HUES6 (cell line): ENCODE results near the gene NTN4.

ENCODE experiments used
- H3K27ac ChIP-seq: 2 replicates; pipeline ENCODE4 v1.7.0; 2013; ENCODE audit warnings: low read depth, mild to moderate bottlenecking, low read length, inconsistent platforms
- H3K27me3 ChIP-seq: 2 replicates; pipeline ENCODE4 v1.6.1; 2013; ENCODE audit warnings: low read length; ENCODE audit not compliant: control insufficient read depth, insufficient read depth
- H3K36me3 ChIP-seq: 2 replicates; pipeline ENCODE4 v1.6.1; 2013; ENCODE audit warnings: low read length; ENCODE audit not compliant: control insufficient read depth, insufficient read depth
- H3K4me1 ChIP-seq: 2 replicates; pipeline ENCODE4 v1.6.1; 2013; ENCODE audit warnings: low read length; ENCODE audit not compliant: control insufficient read depth, insufficient read depth
- H3K4me3 ChIP-seq: 2 replicates; pipeline ENCODE4 v1.5.1; 2013; ENCODE audit warnings: low read depth, low read length
- H3K9ac ChIP-seq: one replicate; pipeline ENCODE4 v1.6.1; 2013; ENCODE audit warnings: mild to moderate bottlenecking, low read length
- H3K9me3 ChIP-seq: 2 replicates; pipeline ENCODE4 v1.6.1; 2013; ENCODE audit warnings: low read depth, low read length; ENCODE audit not compliant: control insufficient read depth, insufficient read depth

The NTN4 gene

DNA sequence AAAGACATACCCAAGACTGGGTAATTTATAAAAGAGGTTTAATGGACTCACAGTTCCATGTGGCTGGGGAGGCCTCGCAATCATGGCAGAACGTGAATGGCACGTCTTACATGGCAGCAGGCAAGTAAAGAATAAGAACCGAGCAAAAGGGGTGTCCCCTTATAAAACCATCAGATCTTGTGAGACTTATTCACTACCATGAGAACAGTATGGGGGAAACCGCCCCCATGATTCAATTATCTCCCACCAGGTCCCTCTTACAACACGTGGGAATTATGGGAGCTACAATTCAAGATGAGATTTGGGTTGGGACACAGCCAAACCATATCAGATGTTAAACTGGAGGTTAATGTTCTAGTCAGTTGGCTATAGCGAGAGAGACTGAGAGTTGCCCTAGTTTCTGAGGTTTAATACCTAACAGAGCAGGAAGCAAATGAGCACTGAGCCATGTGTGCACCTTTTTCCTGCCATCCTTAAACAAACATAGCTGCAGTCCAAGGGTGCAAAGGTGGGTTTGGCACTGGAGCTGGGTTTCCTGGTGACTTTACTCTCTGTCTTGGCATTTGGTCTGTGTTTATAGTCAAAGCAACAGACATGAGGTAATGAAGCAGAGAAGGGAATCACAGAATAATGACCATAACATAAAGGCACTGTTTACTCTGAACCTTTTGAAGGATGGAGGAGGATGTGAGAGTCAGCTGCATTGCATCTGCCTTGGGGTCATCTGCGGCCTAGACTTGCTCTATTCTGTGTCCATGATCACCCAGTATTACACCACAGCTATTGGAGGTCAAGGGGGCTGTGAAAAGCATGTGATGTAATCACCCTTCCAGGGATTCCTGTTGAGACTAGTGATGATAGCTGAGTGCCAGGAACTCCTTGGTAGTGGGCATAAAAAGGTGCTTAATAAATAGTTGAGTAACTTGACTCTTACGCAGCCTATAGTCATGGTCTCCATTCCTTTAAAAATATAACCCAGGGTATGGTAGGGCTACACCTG lies 155.6 kb downstream of the NTN4 start:
- Histone ChIP-seq H3K9me3 (no peaks in the 10 kb centered on the region), H3K9ac (no peak overlapping the region), H3K27me3 (no peaks in the 10 kb centered on the region), H3K36me3 (no peaks in the 10 kb centered on the region), H3K4me1 (no peaks in the 10 kb centered on the region), H3K27ac (no peak overlapping the region), H3K4me3 (no peak overlapping the region)

DNA sequence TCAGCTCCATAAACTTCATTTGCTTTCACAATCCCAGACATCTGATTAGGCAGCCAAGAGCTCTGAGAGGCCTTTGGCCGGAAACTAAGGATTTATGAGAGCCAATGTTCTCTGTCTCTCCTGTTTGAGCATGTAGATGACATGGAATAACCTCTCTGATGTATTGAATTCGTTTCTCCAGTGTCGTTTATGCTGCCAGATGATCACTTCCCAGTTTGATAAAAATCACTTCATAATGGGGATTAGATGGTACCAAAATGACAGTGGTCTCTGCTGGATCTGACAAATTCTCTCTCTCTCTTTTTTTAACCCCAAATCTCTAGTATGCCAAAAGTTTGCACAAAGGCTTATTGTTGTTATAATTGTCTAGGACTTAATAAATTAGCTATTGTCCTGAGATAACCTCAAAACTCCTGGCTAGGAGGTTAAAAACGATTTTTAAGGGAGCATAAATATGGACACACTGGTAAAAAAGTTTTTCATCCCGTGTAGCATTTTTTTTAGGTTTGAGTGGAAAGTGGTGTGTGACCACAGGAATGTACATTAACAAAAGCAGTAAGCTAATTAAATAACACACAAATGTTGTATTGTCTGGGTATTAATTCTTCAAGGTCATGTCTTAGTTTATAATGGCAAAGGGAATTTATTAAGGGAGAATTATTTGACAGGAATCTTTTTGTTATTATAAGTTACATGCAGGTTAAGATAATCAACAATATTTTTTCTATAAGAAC lies 156.7 kb downstream of the NTN4 start:
- Histone ChIP-seq H3K4me3 (no peak overlapping the region), H3K36me3 (no peaks in the 10 kb centered on the region), H3K9ac (no peak overlapping the region), H3K9me3 (no peaks in the 10 kb centered on the region), H3K4me1 (peaks cover 4% of the 10 kb centered on the region; the same call in 1 of the 2 replicates), H3K27me3 (no peaks in the 10 kb centered on the region), H3K27ac (no peak overlapping the region)

DNA sequence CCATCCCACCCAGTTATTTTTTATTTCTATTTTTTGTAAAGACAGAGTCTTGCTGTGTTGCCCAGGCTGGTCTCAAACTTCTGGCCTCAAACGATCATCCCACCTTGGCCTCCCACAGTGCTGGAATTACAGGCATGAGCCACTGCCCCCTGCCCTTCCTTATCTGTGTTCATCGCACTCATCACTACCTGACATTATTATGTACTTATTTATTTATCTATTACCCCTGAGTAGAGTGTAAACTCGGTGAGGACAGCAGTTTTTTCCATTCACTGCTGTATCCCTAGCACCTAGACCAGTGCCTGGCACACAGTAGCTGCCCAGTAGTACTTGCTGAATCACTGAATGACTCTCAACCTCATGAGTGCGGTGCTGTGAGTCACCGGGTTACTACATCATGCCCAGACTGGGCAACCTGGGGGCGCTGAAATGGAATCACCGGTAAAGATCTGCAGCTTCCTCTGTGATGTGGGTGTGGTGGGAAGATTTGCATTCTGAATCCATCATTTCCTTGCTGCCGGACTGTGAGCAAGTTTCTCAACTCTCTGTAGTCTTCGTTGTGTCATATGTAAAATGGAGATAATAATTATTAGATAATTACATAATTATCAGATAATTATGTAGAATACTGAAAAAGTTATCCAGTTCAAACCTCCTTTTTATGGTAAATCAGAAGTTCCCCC lies 157.4 kb downstream of the NTN4 start:
- Histone ChIP-seq H3K27ac (no peak overlapping the region), H3K4me1 (peaks cover 8% of the 10 kb centered on the region; the same call in 1 of the 2 replicates), H3K4me3 (no peak overlapping the region), H3K27me3 (no peaks in the 10 kb centered on the region), H3K9me3 (no peaks in the 10 kb centered on the region), H3K36me3 (no peaks in the 10 kb centered on the region), H3K9ac (no peak overlapping the region)

DNA sequence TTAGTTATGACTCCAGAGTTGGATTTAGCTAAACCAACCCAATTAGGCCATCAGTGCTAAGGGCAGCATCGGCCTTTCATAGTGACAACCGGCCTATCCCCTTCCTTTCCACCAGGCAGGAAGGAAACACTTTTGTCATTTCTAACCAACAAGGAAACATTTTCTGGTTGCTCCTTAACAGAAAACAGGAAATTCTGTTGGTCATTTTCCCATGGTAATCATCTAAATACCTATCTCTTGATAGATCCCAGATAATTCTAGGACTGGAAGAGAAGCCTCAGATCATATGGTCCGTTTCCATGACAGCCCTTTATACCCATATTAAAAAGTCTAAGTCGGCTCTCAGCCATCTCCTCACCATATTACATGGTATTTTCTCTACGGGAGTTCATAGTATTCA lies 160.1 kb downstream of the NTN4 start:
- Histone ChIP-seq H3K27me3 (no peaks in the 10 kb centered on the region), H3K36me3 (no peaks in the 10 kb centered on the region), H3K4me1 (peaks cover 8% of the 10 kb centered on the region; the same call in 1 of the 2 replicates), H3K9ac (no peak overlapping the region), H3K4me3 (no peak overlapping the region), H3K27ac (no peak overlapping the region), H3K9me3 (no peaks in the 10 kb centered on the region)

DNA sequence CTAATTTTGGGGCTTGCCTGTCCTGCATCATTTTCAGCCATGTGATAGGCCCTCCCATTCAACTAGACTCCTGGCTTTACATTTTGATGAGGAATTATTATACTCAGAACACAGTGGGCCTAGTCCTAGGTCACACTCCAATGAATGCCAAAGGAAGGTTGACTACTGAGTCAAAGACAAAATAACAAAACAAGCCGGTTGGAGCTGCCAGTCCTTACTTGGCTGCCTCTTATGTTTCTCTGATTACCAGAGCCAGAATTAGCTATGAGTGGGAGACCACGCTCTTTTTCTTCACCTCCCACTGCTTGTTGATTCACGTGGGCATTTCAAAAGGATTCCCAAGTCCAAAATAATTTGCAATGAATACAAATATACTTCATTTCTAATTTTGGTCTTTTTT lies 161.2 kb downstream of the NTN4 start:
- no peak overlapping the region for H3K27ac ChIP-seq
- no peaks in the 10 kb centered on the region for H3K9me3 ChIP-seq
- H3K27me3 ChIP-seq: no peaks in the 10 kb centered on the region
- no peak overlapping the region for H3K9ac ChIP-seq
- no peaks in the 10 kb centered on the region for H3K36me3 ChIP-seq
- H3K4me3 ChIP-seq: no peak overlapping the region
- H3K4me1 ChIP-seq: peaks cover 12% of the 10 kb centered on the region; the same call in 1 of the 2 replicates

DNA sequence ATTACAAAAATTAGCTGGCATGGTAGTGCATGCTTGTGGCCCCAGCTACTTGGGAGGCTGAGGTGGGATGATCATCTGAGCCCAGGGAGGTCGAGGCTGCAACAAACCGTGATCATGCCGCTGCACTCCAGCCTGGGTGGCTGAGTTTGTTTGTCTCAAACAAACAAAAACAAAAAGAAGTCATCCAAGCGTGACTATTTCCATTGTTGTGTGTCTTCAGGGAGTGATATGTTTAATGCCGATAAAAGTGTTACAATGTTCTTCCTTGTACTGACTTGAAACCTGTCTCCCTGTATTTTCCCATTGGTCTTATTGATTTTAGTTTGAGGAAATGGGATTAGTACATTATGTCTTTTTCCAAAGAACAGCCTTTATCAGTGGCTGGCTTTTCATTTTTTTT lies 163.7 kb downstream of the NTN4 start:
- Histone ChIP-seq H3K27me3 (no peaks in the 10 kb centered on the region), H3K27ac (no peak overlapping the region), H3K4me1 (peaks cover 15% of the 10 kb centered on the region; the same call in 1 of the 2 replicates), H3K9me3 (no peaks in the 10 kb centered on the region), H3K36me3 (no peaks in the 10 kb centered on the region), H3K9ac (no peak overlapping the region), H3K4me3 (no peak overlapping the region)

DNA sequence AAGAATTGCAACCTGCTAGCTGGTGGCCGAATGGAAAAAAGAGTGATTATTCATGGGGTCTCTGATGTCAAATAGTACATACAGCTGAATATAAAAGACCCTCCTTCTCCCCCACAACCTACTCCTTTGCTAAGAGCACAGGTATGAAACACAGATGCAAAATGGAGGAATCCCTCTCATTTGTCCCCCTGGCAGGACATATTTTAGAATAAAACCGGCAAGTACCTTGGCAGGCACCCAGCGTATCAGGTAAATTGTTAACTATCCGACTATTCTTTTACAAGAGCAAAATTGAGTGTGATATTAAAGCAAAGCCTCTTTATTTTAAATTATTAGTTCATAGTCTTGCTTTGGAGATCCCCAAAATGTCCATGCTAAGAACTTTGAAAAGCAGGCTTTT lies 165.6 kb downstream of the NTN4 start:
- H3K9me3 ChIP-seq: no peaks in the 10 kb centered on the region
- H3K9ac ChIP-seq: no peak overlapping the region
- H3K36me3 ChIP-seq: no peaks in the 10 kb centered on the region
- no peak overlapping the region for H3K27ac ChIP-seq
- no peak overlapping the region for H3K4me3 ChIP-seq
- peaks cover 15% of the 10 kb centered on the region; the same call in 1 of the 2 replicates for H3K4me1 ChIP-seq
- no peaks in the 10 kb centered on the region for H3K27me3 ChIP-seq

DNA sequence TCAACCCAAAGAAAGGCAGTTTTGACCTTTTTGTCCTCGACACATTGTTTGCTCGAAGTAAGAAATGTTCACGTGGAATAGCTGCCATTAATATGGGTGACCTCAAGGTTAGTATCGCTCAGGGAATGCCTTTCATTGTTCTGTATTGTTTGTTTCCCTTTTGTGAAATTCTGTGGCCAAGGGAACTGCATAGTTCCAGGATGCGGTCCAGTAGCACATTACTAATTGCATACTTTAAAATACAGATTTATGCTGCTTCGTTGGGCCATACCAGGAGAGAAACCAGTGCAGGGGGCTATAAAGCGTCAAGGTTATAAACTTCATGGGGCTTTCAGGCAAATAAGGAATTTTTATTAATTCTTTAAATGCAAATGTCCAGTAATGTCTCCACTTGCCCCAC lies 166.0 kb downstream of the NTN4 start:
- no peak overlapping the region for H3K4me3 ChIP-seq
- no peaks in the 10 kb centered on the region for H3K36me3 ChIP-seq
- no peaks in the 10 kb centered on the region for H3K9me3 ChIP-seq
- H3K4me1 ChIP-seq: peaks cover 15% of the 10 kb centered on the region; the same call in 1 of the 2 replicates
- no peaks in the 10 kb centered on the region for H3K27me3 ChIP-seq
- no peak overlapping the region for H3K27ac ChIP-seq
- no peak overlapping the region for H3K9ac ChIP-seq

DNA sequence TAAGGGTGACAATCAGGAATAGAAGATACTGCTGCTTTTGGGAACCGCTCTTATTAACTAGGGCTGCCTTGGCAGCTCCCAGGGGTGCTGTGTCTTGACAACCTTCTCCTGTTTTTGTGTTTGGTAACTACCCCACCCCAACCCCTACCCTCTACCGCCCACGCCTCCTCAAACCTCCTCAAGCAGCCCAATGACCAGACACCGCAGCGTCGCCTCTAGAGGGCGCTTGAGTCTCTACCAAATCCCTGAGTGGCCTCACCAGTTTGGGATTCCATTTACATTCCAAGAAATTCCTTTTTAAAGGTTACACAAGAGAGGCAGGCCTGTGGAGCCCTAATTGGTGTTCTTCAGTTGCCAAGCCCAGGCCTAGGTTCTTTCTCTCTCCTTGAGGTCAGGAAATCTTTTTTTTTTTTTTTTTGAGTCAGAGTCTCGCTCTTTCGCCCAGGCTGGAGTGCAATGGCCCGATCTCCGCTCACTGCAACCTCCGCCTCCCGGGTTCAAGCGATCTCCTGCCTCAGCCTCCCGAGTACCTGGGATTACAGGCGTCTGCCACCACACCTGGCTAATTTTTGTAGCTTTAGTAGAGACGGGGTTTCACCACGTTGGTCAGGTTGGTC lies 166.9 kb downstream of the NTN4 start:
- Histone ChIP-seq H3K27ac (no peak overlapping the region), H3K4me1 (peaks cover 8% of the 10 kb centered on the region; the same call in 1 of the 2 replicates), H3K36me3 (no peaks in the 10 kb centered on the region), H3K9ac (no peak overlapping the region), H3K27me3 (no peaks in the 10 kb centered on the region), H3K9me3 (no peaks in the 10 kb centered on the region), H3K4me3 (no peak overlapping the region)

DNA sequence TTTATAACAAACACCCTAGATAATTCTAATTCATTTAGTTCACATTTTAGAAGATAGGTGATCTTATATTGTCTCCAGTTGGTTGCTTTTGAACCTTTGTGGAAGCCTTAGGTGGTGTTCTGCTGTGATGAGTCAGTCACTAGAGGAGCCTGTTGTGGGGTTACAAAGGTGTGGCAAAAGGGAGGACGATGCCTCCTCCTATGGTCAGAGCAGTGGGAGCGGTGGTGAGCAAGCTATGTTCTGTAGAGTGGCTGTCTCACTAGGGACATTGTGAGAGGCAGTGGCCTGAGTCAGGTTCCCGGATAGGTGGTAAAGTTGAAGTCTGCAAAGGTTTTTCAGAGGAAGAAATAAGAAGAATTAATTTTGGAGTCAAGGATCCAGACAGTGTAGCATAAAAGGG lies 167.7 kb downstream of the NTN4 start:
- H3K4me1 ChIP-seq: peaks cover 6% of the 10 kb centered on the region; the same call in 1 of the 2 replicates
- H3K27ac ChIP-seq: no peak overlapping the region
- H3K9ac ChIP-seq: no peak overlapping the region

More for the DNA sequence above, 167.7 kb downstream of the NTN4 start:
- H3K27me3 ChIP-seq: no peaks in the 10 kb centered on the region
- no peak overlapping the region for H3K4me3 ChIP-seq
- H3K36me3 ChIP-seq: no peaks in the 10 kb centered on the region
- H3K9me3 ChIP-seq: no peaks in the 10 kb centered on the region
